GM18907 (cell line): ENCODE results near the gene SPEN.
"Not testable (repeated sequence)": the region's sequence is repeated elsewhere in the genome, so short reads cannot be mapped to it uniquely, and the experiment has no call there.

ENCODE experiments used
- ATAC-seq: cut with Tn5 transposase; IDR thresholded peaks from one replicate; pipeline ENCODE4 v1.9.1; 2021; ENCODE audit warnings: mild to moderate bottlenecking, moderate library complexity; ENCODE audit not compliant: unreplicated experiment

SPEN gene

DNA sequence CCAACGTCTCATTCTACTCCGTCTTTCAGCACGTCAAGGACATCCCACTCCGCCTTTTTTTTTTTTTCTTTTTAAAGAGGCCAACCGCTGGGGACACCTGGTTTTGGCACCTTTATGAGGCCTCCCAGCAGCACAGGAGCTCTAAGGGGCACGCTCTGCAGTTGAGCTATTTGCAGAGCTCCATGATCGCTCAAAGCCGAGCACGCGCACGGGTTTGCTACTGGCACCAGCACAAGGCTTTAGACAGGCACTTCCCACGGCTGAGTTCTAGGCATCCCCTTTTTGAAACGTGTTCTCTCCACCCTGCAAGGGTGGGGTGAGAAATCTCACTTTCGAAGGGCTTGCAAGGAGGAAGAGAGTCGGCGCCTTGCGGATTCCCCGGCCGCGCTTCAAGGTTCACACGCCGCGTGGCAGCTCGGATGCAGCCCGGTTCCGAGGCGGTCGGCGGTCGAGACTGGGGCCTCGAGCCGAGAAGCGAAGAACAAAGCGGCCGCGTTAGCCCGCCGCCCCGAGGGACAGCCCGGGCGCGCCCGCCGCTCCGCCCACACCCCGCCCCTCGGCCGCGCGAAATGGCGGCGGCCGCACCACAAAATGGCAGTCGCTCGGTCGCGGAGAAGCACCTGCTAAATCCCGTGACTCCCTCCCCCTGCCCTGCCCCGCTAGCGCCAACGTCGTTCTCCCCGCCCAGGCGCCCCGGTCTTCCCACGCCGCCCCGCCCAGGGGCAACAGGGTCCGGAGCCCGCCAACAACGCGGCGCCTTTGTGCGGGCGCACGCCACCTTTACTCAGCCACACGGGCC lies 12.9 kb upstream of the SPEN start:
- peak; percentile 56 for ATAC-seq

DNA sequence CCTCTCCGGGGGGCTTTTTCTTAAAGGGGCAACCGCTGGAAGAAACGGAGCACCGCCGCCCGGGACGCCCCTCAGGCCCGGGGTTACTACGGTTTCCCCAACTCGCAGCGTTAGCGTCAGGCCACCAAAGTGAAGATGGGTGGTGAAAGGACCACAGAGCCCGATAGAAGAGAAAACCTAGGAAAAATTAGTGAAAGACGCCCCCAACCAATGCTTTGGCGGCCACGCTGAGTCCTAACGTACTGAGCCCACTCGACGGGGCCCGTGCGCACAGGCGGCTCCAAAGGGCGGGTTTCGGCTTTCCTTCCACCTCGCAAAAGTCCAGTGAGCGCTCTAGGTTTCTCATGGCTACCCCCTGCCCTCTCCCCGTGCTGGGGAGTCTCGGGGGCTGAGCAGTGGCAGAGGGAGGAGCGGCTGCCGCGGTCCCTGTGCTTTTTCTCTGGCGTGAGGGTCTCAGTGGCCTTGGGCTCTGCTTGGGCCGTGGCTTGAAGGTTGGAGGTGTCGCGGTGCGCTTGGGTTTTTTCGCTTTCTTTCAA lies 12.2 kb upstream of the SPEN start:
- peak; percentile 15 for ATAC-seq

DNA sequence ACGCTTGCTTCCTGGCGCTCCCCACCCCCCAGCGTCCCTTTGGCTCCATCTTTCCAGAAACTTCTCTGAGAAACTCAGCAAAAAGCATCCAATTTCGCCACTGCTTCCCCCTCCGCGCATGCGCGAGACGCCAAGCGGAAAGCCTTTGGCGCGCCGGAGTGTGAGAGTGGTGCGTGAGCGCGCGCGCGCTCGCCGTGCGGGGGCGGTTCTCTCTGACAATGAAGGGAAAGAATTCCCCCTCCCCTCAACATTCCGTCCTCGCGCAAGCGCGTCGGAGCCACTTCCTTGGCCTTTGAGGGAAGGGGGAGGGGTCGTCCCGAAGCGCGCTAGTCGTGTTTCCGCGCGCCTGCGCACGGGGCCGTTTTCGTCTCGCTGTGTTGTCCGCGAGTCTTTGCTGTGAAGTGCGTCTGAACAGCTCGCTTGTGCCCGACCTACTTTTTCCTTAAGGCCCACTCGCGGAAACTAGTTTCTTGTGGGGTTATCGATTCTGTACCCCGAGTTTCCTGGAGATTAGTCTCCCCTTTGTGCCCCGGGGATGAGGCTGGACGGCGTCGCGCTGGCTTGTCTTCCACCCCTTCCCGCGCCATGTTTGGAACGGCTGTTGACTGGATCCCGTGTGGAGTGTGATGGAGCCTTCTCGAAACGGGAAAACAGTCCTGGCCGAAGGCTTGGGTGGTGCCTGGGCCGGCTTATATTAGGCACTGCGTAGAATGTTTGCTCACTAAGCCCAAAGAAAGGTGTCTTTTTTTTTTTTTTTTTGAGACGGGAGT lies 11.6 kb upstream of the SPEN start:
- peak; percentile 48 for ATAC-seq

- not testable (repeated sequence) for ATAC-seq
Measured at GRCh38 chr1:15836511-15836771, 11.1 kb upstream of the SPEN start.

- no peak for ATAC-seq
Measured at GRCh38 chr1:15836772-15837669, 10.5 kb upstream of the SPEN start.

DNA sequence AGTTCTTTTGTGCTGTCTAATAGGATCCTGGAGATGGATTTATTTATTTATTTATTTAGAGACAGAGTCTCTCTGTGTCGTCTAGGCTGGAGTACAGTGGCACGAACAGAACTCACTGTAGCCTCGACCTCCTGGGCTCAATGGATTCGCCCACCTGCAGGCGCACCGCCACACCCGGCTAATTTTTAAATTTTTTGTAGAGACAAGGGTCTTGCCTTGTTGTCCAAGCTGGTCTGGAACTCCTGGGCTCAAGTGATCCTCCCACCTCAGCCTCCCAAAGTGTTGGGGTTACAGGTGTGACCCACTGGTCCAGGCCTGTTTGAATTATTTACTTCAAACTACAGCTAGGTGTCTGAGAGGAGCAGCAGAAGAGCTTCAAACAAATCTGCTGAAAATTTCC lies 9.6 kb upstream of the SPEN start:
- no peak for ATAC-seq

DNA sequence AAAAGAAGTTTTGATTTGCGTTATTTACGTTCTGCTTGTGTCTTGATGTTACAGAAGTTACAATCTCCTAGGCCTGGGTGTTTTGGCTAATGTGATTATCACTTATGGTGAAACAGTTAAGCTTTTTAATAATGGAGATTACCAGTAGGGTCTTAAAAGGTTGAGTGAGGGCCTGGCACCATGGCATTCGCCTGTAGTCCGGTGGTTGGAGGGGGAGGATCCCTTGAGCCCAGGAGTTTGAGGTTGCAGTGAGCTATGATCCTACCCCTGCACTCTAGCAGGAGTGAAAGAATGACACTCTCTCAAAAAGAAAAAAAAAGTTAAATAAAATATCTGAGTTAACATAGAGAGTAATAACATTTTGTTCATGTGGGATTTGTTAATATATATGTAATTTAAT lies 8.8 kb upstream of the SPEN start:
- ATAC-seq = no peak

DNA sequence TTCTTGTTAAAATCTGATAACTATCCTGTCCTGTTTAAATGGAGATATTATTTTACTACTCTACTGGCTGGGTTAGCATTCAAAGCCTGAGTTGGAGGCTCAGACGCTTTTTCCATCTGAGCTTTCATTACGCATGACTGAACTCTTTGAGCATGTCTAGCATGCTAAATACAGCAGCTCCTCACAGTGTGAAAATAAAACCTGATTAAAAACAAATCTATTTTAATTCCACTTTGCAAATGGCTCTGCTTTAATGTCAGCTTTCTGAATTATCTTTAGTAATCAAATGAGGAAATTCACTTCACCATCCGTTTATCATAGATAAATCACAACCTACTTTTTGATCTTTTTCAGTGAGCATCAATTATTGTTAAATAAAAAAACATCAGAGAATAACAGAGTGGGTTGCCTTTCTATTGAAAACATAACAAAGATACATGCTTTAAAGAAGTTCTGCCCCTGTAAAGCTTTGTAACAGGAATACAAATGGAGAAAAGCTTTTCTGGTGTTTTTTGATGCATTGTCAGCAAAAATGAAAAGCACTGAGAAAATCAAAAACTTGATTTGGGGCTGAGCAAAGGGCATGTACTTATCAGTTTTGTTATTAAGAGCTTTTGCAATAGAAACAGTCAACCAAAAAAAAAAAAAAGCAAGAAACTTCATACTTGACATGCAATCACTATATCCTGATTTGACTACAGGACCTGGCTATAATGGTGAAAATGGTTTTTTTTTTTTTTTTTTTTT lies 3.5 kb upstream of the SPEN start:
- no peak for ATAC-seq

- ATAC-seq = not testable (repeated sequence)
Measured at GRCh38 chr1:15846056-15846455, 1.5 kb upstream of the SPEN start.

- no peak for ATAC-seq
Measured at GRCh38 chr1:15847893-15848142, 311 bp downstream of the SPEN start.

- ATAC-seq = peak; percentile 19
Measured at GRCh38 chr1:15848143-15848928, 829 bp downstream of the SPEN start.

GRCh38 chr1:15848929-15849774 lies 1.6 kb downstream of the SPEN start:
- ATAC-seq = no peak

GRCh38 chr1:15849775-15850324 lies 2.3 kb downstream of the SPEN start:
- no peak for ATAC-seq

- no peak for ATAC-seq
Measured at GRCh38 chr1:15850471-15851001, 3.0 kb downstream of the SPEN start.

DNA sequence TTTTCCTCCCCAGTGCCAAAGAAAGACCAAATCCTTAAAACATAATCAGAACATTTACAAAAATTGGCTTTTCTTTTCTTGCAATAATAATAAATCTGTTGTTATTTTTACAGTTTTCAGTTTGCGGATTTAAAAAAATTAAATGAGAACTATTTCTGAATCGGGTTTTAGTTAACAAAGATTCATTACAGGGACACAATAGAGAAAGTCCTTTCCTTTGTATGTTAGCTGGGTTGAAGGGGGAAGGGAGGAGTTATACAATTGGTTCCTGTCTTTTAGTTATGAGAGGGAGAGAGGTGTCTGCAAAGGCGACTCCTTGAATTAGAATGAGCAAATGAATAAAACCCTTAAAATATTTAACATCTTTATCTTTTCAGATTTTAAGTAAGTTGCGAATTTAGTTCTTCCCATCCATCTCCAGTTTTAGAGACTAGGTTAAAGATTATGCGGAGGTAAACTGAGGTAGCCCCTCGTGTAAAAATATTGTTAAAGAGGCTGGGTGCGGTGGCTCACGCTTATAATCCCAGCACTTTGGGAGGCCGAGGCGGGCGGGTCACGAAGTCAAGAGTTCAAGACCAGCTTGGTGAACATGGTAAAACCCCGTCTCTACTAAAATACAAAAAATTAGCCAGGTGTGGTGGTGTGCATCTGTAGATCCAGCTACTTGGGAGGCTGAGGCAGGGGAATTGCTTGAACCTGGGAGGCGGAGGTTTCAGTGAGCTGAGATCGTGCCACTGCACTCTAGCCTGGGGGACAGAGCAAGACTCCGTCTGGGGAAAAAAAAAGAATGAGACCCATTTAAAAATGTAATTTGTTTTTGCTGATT lies 3.9 kb downstream of the SPEN start:
- ATAC-seq = no peak

DNA sequence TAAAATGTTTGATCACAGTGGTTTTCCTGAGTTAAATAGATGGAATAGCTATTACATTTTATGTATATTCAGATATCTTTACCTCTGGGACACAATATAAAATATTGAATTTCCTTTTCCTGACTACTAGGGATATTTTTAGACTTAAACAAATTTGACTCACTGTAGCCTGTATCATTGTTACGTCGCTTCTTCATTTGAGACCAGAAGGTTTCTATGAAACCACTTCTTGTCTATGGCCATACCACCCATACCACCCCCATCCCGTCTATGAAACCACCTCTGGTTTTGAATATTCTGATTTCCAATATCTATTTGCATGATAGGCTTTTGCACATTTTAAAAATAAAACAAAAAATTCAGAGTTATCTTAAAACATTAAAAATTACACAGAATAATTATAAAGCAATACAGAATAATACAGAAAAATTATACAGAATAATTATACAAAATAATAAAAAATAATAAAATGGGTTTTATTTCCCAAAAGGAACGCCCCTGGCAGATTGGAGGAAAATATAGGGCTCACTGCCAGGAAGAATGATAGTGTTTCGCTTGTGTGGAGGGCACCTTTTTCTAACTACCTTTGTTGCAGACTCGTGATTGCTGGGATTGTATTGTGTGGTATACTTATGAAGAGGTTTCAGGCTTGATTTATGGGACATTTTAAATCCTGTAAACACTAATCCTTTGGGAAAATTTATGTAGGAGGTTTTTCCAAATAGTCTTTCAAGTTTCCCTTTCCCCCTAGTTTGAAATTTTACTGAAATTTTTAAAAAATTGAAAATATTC lies 4.7 kb downstream of the SPEN start:
- no peak for ATAC-seq

- no peak for ATAC-seq
Measured at GRCh38 chr1:15852828-15853302, 5.4 kb downstream of the SPEN start.
